ENCODE data around the gene MALAT1. TPM values are rescaled to one million over a fixed set of nuclear protein-coding genes. Genes with fewer than 3 reads are reported as not detected.
"Not testable (repeated sequence)": the region's sequence is repeated elsewhere in the genome, so short reads cannot be mapped to it uniquely, and the experiment has no call there.

Gene MALAT1
- total RNA-seq = 19,443 TPM

- DNase-seq (ENCODE audit: low spot score) = peak; percentile 97
Measured at GRCh38 chr11:65498977-65499712, at the start of gene MALAT1. TSS of gene MALAT1 (plus strand) at chr11:65499045.

DNA sequence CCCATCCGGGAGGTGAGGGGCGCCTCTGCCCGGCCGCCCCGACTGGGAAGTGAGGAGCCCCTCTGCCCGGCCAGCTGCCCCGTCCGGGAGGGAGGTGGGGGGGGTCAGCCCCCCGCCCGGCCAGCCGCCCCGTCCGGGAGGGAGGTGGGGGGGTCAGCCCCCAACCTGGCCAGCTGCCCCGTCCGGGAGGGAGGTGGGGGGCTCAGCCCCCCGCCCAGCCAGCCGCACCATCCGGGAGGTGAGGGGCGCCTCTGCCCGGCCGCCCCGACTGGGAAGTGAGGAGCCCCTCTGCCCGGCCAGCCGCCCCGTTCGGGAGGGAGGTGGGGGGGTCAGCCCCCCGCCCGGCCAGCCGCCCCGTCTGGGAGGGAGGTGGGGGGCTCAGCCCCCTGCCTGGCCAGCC is 47.5 kb upstream of the MALAT1 start:
- DNase-seq (ENCODE audit: low spot score) = not testable (repeated sequence)

DNA sequence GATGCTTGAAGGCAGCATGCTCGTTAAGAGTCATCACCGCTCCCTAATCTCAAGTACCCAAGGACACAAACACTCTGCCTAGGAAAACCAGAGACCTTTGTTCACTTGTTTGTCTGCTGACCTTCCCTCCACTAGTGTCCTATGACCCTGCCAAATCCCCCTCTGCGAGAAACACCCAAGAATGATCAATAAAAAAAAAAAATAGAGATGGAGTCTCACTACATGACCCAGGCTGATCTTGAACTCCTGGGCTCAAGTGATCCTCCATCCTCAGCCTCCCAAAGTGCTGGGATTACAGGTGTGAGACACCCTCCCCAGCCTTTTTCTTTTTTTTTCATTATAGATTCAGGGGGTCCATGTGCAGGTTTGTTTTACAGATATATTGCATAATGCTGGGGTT is 46.6 kb upstream of the MALAT1 start:
- not testable (repeated sequence) for DNase-seq (ENCODE audit: low spot score)

- no peak for DNase-seq (ENCODE audit: low spot score)
Measured at GRCh38 chr11:65452806-65453490, 45.9 kb upstream of the MALAT1 start.

GRCh38 chr11:65454311-65454695 is 44.5 kb upstream of the MALAT1 start:
- DNase-seq (ENCODE audit: low spot score) = no peak

DNA sequence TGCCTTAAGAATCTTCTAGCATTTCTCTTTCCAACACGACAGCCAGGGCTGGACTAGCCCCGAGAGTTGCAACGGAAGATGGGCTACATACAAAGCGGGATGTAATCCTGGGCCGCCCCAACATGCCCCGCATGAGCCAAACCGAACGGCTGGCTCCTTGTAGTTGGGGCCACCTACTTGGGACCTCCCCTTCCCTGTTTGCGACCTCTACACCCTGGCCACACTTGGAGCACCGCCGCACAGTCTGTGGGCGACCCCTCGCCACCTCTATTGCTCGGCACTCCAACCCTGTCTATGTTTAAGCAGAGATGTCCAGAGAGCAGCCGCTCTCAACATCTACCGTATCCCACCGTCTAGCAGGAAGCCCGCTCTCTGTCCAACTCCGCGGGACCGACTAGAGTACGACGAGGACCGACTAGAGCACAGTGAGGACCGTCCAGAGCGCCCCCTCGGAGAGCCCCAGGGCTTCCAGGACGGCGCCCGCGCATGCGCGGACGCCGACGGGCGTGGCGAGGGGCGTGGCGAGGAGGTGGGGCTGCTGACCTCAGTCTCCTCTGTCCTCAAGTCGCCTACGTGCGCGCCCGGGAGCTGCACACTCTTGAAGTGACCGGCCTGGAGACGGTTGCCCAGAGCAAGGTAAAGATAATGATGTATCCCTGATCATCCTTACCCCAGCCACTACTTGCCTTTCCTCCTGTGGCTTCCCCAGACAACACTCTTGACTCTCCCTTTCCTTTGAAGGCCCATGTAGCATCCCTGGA is 44.0 kb upstream of the MALAT1 start:
- DNase-seq (ENCODE audit: low spot score) = peak; percentile 91

DNA sequence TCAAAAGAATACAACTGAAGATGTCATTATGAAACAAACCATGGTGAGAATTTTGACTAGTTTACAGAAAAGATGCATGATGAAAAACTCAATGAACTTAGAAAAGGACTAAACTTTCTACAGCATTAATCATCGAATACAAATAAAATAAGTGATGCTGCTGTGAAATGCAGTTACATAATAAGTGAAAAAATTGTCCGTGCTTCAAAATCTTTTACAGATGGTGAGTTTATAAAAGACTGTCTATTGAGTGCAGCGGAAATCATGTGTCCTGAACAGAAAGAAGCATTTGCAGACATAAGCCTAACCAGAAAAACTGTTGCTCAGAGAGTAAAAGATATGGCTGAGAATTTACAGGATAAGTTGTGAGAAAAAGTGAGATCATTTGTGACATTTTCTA is 42.4 kb upstream of the MALAT1 start:
- no peak for DNase-seq (ENCODE audit: low spot score)

- no peak for DNase-seq (ENCODE audit: low spot score)
Measured at GRCh38 chr11:65459552-65459951, 39.3 kb upstream of the MALAT1 start.

DNA sequence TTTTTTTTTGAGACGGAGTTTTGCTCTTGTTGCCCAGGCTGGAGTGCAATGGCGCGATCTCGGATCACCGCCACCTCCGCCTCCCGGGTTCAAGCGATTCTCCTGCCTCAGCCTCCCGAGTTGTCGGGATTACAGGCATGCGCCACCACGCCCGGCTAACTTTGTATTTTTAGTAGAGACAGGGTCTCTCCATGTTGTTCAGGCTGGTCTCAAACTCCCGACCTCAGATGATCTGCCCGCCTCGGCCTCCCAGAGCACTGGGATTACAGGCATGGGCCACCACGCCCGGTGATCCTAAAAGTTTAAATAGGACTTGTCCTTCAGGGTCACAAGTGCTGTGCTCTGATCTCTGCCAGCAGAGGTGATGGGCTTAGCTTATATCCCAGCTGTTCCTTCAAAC is 33.4 kb upstream of the MALAT1 start:
- DNase-seq (ENCODE audit: low spot score) = not testable (repeated sequence)

DNA sequence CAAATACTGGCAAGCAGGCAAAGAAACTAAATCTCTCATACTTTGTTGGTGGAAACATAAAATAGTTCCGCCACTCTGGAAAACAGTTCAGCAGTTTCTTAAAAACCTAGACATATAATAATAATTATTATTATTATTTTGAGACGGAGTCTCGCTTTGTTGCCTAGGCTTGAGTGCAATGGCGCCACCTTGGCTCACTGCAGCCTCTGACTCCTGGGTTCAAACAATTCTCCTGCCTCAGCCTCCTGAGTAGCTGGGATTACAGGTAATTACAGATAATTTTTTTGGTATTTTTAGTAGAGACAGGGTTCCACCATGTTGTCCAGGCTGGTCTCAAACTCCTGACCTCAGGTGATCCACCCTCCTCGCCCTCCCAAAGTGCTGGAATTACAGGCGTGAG is 31.5 kb upstream of the MALAT1 start:
- DNase-seq (ENCODE audit: low spot score) = not testable (repeated sequence)

GRCh38 chr11:65468874-65469333 is 29.9 kb upstream of the MALAT1 start:
- DNase-seq (ENCODE audit: low spot score) = peak; percentile 87

GRCh38 chr11:65470433-65471049 is 28.3 kb upstream of the MALAT1 start:
- DNase-seq (ENCODE audit: low spot score) = no peak

DNA sequence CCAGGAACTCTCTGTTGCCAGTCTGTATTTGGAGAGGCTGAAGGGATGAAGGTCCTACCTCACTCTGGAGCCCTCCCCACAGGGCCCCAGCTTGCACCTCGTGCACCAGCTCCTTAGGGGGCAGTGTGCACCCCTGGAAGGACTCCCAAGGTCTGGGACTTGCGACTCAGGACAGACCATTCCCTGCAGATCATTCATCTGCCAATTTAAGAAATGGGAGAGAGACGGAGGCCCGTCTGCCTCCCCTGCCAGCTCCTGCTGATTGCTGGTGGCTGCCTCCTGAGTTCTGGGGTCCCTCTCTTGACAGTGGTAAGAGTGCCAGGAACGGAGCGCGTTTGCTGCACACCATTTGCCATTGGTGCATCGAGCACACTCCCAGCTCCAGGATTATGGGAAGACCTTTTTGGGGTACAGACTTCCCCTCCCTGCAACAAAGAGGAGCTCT is 27.4 kb upstream of the MALAT1 start:
- DNase-seq (ENCODE audit: low spot score) = peak; percentile 84

- DNase-seq (ENCODE audit: low spot score) = not testable (repeated sequence)
Measured at GRCh38 chr11:65472588-65473277, 26.1 kb upstream of the MALAT1 start.

- DNase-seq (ENCODE audit: low spot score) = no peak
Measured at GRCh38 chr11:65473278-65473860, 25.5 kb upstream of the MALAT1 start.

GRCh38 chr11:65474864-65475263 is 24.0 kb upstream of the MALAT1 start:
- DNase-seq (ENCODE audit: low spot score) = no peak

DNA sequence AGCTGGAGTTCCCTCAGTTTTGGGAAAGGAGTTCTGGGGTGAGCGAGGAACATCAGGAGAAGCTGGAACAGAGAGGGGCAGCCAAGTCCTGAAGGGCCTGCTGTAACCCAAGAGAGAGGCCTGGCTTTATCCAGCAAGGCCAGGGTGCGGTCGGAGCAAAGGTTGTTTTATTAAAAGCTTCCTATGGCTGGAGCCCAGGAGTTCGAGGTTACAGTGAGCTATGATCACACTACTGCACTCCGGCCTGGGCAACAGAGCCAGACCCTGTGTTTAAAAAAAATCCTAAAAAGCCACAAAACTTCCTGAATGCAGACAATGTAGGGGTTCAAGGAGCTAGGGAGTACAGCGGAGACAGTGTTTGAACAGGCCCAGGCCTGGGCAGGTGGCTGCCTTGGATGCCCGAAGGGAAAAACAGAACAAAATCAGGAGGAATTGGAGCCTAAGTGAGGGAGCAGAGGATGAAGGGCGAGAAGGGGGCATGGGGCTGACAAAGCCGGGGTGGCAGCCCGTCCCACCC is 22.2 kb upstream of the MALAT1 start:
- no peak for DNase-seq (ENCODE audit: low spot score)

GRCh38 chr11:65477149-65477965 is 21.5 kb upstream of the MALAT1 start:
- DNase-seq (ENCODE audit: low spot score) = peak; percentile 98

DNA sequence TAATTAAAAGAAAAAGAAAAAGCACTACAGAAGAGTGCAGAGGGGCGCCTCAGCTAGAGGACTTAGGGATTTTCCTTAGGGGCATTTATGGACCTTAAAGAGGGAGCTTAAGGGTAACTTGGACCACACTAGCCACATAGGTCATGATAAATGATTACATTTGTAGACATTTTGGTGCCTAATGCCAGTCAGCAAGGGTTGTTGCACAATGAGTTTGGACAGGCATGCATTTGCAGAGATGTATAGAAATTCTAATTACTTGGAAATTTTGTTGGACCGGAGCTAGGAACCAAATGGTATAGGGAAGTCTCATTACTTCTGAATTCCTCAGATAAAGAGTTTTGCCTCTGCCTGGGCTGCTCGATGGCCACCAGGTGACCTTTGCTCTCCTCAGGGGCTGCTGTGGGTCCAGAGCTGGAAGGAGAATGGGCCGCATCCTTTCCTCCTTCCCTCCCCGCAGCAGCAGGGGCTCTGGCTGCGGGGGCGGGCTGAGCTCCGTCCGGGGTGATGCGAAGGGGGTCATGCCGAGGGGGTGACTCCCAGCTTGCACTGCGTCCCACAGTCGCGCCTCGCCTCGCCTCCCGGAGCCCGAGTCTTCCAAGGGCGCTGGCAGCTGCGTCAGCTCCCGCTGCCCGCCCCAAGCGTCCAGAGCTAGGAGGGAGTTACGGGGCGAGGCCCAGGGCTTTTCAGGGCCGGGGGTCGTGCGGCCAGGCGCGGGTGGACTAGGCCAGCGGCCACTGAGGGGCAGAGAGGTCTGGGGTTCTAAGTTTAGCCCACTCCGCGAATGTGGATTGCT is 20.3 kb upstream of the MALAT1 start:
- no peak for DNase-seq (ENCODE audit: low spot score)
